Measurements from ENCODE around the gene MEGF11. TPM values are rescaled to one million over a fixed set of nuclear protein-coding genes. Genes with fewer than 3 reads are reported as not detected.

Gene MEGF11
- total RNA-seq, 1 donor from 2014 or later, result 0.25 TPM

GRCh38 chr15:66169023-66169422, 84.5 kb downstream of the MEGF11 start:
- DNase-seq (ENCODE audit: extremely low spot score in 2 of 2), result no peak
- intact Hi-C loops (cut with DNase I), result no loop called here
- TF ChIP-seq POLR2AphosphoS5 (IDR thresholded peaks at IDR 0.05; ENCODE audit: insufficient read depth in 1 of 2, low read depth in 1 of 2) (no peak), POLR2A (IDR thresholded peaks at IDR 0.05) (no peak), CTCF (IDR thresholded peaks at IDR 0.05) (no peak)
- Histone ChIP-seq H3K36me3 (no peaks in the 10 kb centered on the region), H3K4me3 (no peak overlapping the region), H3K4me1 (no peaks in the 10 kb centered on the region), H3K27ac (no peak overlapping the region), H3K9me3 (no peaks in the 10 kb centered on the region), H3K27me3 (no peaks in the 10 kb centered on the region)

GRCh38 chr15:66167854-66168253, 85.7 kb downstream of the MEGF11 start:
- Histone ChIP-seq H3K27ac (no peak overlapping the region), H3K9me3 (no peaks in the 10 kb centered on the region), H3K27me3 (no peaks in the 10 kb centered on the region), H3K4me3 (no peak overlapping the region), H3K4me1 (no peaks in the 10 kb centered on the region), H3K36me3 (no peaks in the 10 kb centered on the region)
- TF ChIP-seq POLR2A (IDR thresholded peaks at IDR 0.05), result no peak
- TF ChIP-seq POLR2AphosphoS5 (IDR thresholded peaks at IDR 0.05; ENCODE audit: insufficient read depth in 1 of 2, low read depth in 1 of 2), result no peak
- no peak for TF ChIP-seq CTCF (IDR thresholded peaks at IDR 0.05)
- DNase-seq (ENCODE audit: extremely low spot score in 2 of 2), result no peak
- intact Hi-C loops (cut with DNase I), result no loop called here

GRCh38 chr15:66165856-66166255, 87.7 kb downstream of the MEGF11 start:
- TF ChIP-seq CTCF (IDR thresholded peaks at IDR 0.05) (no peak), POLR2AphosphoS5 (IDR thresholded peaks at IDR 0.05; ENCODE audit: insufficient read depth in 1 of 2, low read depth in 1 of 2) (no peak)
- DNase-seq (ENCODE audit: extremely low spot score in 2 of 2), result no peak
- Histone ChIP-seq H3K27ac (no peak overlapping the region), H3K27me3 (no peaks in the 10 kb centered on the region), H3K4me3 (no peak overlapping the region), H3K9me3 (no peaks in the 10 kb centered on the region), H3K4me1 (no peaks in the 10 kb centered on the region), H3K36me3 (no peaks in the 10 kb centered on the region)
- intact Hi-C loops (cut with DNase I), result no loop called here

GRCh38 chr15:66164788-66165187, 88.8 kb downstream of the MEGF11 start:
- H3K9me3 ChIP-seq, result no peaks in the 10 kb centered on the region
- no peaks in the 10 kb centered on the region for H3K36me3 ChIP-seq
- no peak for TF ChIP-seq CTCF (IDR thresholded peaks at IDR 0.05)
- TF ChIP-seq POLR2AphosphoS5 (IDR thresholded peaks at IDR 0.05; ENCODE audit: insufficient read depth in 1 of 2, low read depth in 1 of 2), result no peak
- TF ChIP-seq POLR2A (IDR thresholded peaks at IDR 0.05), result no peak
- no peak overlapping the region for H3K4me3 ChIP-seq
- DNase-seq (ENCODE audit: extremely low spot score in 2 of 2), result no peak
- H3K27ac ChIP-seq, result no peak overlapping the region
- no peaks in the 10 kb centered on the region for H3K27me3 ChIP-seq
- no peaks in the 10 kb centered on the region for H3K4me1 ChIP-seq
- intact Hi-C loops (cut with DNase I), result no loop called here

GRCh38 chr15:66163553-66163952, 90.0 kb downstream of the MEGF11 start:
- Histone ChIP-seq H3K27ac (no peak overlapping the region), H3K27me3 (no peaks in the 10 kb centered on the region), H3K9me3 (no peaks in the 10 kb centered on the region), H3K36me3 (no peaks in the 10 kb centered on the region), H3K4me3 (no peak overlapping the region), H3K4me1 (no peaks in the 10 kb centered on the region)
- intact Hi-C loops (cut with DNase I), result no loop called here
- TF ChIP-seq POLR2AphosphoS5 (IDR thresholded peaks at IDR 0.05; ENCODE audit: insufficient read depth in 1 of 2, low read depth in 1 of 2) (no peak), POLR2A (IDR thresholded peaks at IDR 0.05) (no peak), CTCF (IDR thresholded peaks at IDR 0.05) (no peak)
- no peak for DNase-seq (ENCODE audit: extremely low spot score in 2 of 2)
